Hepatocyte (in vitro differentiated cells): ENCODE measurements around the gene PRR29. TPM values are rescaled to one million over a fixed set of nuclear protein-coding genes. Genes with fewer than 3 reads are reported as not detected.

Experiments used
- DNase-seq: peaks from one replicate; pipeline ENCODE4 v3.0.0-alpha.2; 2016; ENCODE audit warnings: low spot score
- H2AFZ ChIP-seq: fragments of 200-600 bp; sonication (generic); 2 replicates; pipeline ENCODE4 v1.6.0; 2016; ENCODE audit warnings: antibody characterized with exemption, mild to moderate bottlenecking
- H3K27ac ChIP-seq: fragments of 200-600 bp; sonication (generic); 2 replicates; pipeline ENCODE4 v1.5.1; 2016; ENCODE audit warnings: mild to moderate bottlenecking
- H3K27me3 ChIP-seq: fragments of 200-600 bp; sonication (generic); 2 replicates; pipeline ENCODE4 v1.6.1; 2016
- H3K36me3 ChIP-seq: fragments of 200-600 bp; sonication (generic); replicated peaks from 2 replicates; pipeline ENCODE4 v1.5.1; 2016; ENCODE audit warnings: low read depth; ENCODE audit not compliant: insufficient read depth
- H3K4me1 ChIP-seq: fragments of 200-600 bp; sonication (generic); 2 replicates; pipeline ENCODE4 v1.5.1; 2016; ENCODE audit warnings: mild to moderate bottlenecking, moderate library complexity; ENCODE audit not compliant: insufficient read depth
- H3K4me2 ChIP-seq: fragments of 200-600 bp; sonication (generic); 2 replicates; pipeline ENCODE4 v1.6.0; 2016
- H3K4me3 ChIP-seq: fragments of 200-600 bp; sonication (generic); 2 replicates; pipeline ENCODE4 v1.5.1; 2016; ENCODE audit warnings: mild to moderate bottlenecking
- H3K79me2 ChIP-seq: fragments of 200-600 bp; sonication (generic); 2 replicates; pipeline ENCODE4 v1.6.0; 2017; ENCODE audit warnings: mild to moderate bottlenecking
- H3K9me2 ChIP-seq: fragments of 200-600 bp; sonication (generic); replicated peaks from 2 replicates; pipeline ENCODE4 v1.6.0; 2017; ENCODE audit warnings: mild to moderate bottlenecking; ENCODE audit not compliant: insufficient read depth
- H3K9me3 ChIP-seq: fragments of 200-600 bp; sonication (generic); 2 replicates; pipeline ENCODE4 v1.5.1; 2016; ENCODE audit warnings: low read depth, mild to moderate bottlenecking
- H4K20me1 ChIP-seq: fragments of 200-600 bp; sonication (generic); 2 replicates; pipeline ENCODE4 v1.6.0; 2016; ENCODE audit warnings: mild to moderate bottlenecking; ENCODE audit not compliant: insufficient read depth, poor library complexity, severe bottlenecking
- EZH2 ChIP-seq: fragments of 200-600 bp; sonication (generic); IDR thresholded peaks from 2 replicates; pipeline ENCODE4 v1.6.1; 2016; ENCODE audit warnings: antibody characterized with exemption, mild to moderate bottlenecking, borderline replicate concordance
- EZH2phosphoT487 ChIP-seq: fragments of 200-600 bp; sonication (generic); IDR thresholded peaks from one replicate; pipeline ENCODE4 v1.6.1; 2018; ENCODE audit warnings: antibody characterized with exemption, mild to moderate bottlenecking, low read depth, moderate library complexity; ENCODE audit not compliant: unreplicated experiment, severe bottlenecking
- WGBS: methylation state at CpG from one replicate; pipeline ENCODE4 v1.1.6; 2016; ENCODE audit warnings: low lambda C conversion rate; ENCODE audit errors: missing lambda C conversion rate; 5-methylcytosine and 5-hydroxymethylcytosine counted together
- polyA plus RNA-seq: library from polyadenylated mRNA; unstranded; fragments of >200 nt; fragmentation: Nextera tagmentation; extraction: Ambion mirVana; gene quantifications from 2 replicates; pipeline ENCODE4 v1.2.1, GENCODE V29; 2016
- total RNA-seq: library from RNA; depleted of rRNA; stranded (reverse); fragments of >200 nt; gene quantifications from 2 replicates; pipeline ENCODE4 v1.2.3, GENCODE V29; 2014
- TF ChIP-seq, protein P1 (sequence below): fragments of 200-600 bp; sonication (generic); IDR thresholded peaks from 2 replicates; pipeline ENCODE4 v1.5.1; 2016; ENCODE audit warnings: antibody characterized with exemption, mild to moderate bottlenecking; ENCODE audit not compliant: poor library complexity

Gene PRR29
- total and polyA plus RNA-seq, 2 experiments from 2014 or later: 0.13 to 1.4 TPM

GRCh38 chr17:63960430-63960829 lies 37.7 kb upstream of the PRR29 start:
- no peaks in the 10 kb centered on the region for H3K9me2 ChIP-seq
- no peak overlapping the region for H2AFZ ChIP-seq
- peaks cover 3% of the 10 kb centered on the region for H3K27me3 ChIP-seq
- no peaks in the 10 kb centered on the region for H4K20me1 ChIP-seq
- no peaks in the 10 kb centered on the region for H3K9me3 ChIP-seq
- no peaks in the 10 kb centered on the region for H3K4me1 ChIP-seq
- TF ChIP-seq, protein P1, sequence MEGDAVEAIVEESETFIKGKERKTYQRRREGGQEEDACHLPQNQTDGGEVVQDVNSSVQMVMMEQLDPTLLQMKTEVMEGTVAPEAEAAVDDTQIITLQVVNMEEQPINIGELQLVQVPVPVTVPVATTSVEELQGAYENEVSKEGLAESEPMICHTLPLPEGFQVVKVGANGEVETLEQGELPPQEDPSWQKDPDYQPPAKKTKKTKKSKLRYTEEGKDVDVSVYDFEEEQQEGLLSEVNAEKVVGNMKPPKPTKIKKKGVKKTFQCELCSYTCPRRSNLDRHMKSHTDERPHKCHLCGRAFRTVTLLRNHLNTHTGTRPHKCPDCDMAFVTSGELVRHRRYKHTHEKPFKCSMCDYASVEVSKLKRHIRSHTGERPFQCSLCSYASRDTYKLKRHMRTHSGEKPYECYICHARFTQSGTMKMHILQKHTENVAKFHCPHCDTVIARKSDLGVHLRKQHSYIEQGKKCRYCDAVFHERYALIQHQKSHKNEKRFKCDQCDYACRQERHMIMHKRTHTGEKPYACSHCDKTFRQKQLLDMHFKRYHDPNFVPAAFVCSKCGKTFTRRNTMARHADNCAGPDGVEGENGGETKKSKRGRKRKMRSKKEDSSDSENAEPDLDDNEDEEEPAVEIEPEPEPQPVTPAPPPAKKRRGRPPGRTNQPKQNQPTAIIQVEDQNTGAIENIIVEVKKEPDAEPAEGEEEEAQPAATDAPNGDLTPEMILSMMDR: no peak
- no peak for TF ChIP-seq EZH2
- TF ChIP-seq EZH2phosphoT487: no peak
- no peak overlapping the region for H3K4me2 ChIP-seq
- no peak for DNase-seq
- no peaks in the 10 kb centered on the region for H3K36me3 ChIP-seq
- 36% methylated on average over 7 of the region's 7 CpGs for WGBS
- H3K4me3 ChIP-seq: no peak overlapping the region
- no peaks in the 10 kb centered on the region for H3K79me2 ChIP-seq
- H3K27ac ChIP-seq: no peak overlapping the region

GRCh38 chr17:63961355-63962212 lies 36.6 kb upstream of the PRR29 start:
- H3K36me3 ChIP-seq: no peaks in the 10 kb centered on the region
- H3K4me3 ChIP-seq: no peak overlapping the region
- peak overlapping the region; percentile 63 for H3K4me2 ChIP-seq
- no peaks in the 10 kb centered on the region for H3K9me2 ChIP-seq
- no peaks in the 10 kb centered on the region for H4K20me1 ChIP-seq
- no peak overlapping the region for H2AFZ ChIP-seq
- 28% methylated on average over 13 of the region's 37 CpGs for WGBS
- DNase-seq: peak; percentile 80
- no peaks in the 10 kb centered on the region for H3K79me2 ChIP-seq
- TF ChIP-seq, protein P1: no peak
- TF ChIP-seq EZH2phosphoT487 (no peak), EZH2 (no peak)
- no peaks in the 10 kb centered on the region for H3K9me3 ChIP-seq
- H3K27ac ChIP-seq: no peak overlapping the region
- H3K27me3 ChIP-seq: peaks cover 3% of the 10 kb centered on the region
- H3K4me1 ChIP-seq: no peaks in the 10 kb centered on the region

GRCh38 chr17:63962298-63962744 lies 35.8 kb upstream of the PRR29 start:
- no peaks in the 10 kb centered on the region for H3K9me2 ChIP-seq
- H3K27me3 ChIP-seq: peaks cover 3% of the 10 kb centered on the region
- no peaks in the 10 kb centered on the region for H3K4me1 ChIP-seq
- H3K79me2 ChIP-seq: no peaks in the 10 kb centered on the region
- TF ChIP-seq EZH2phosphoT487 (no peak), EZH2 (no peak)
- TF ChIP-seq, protein P1: no peak
- 54% methylated on average over 10 of the region's 10 CpGs for WGBS
- no peak overlapping the region for H2AFZ ChIP-seq
- no peak overlapping the region for H3K4me3 ChIP-seq
- H3K27ac ChIP-seq: no peak overlapping the region
- no peak for DNase-seq
- H4K20me1 ChIP-seq: no peaks in the 10 kb centered on the region
- H3K4me2 ChIP-seq: no peak overlapping the region
- H3K36me3 ChIP-seq: no peaks in the 10 kb centered on the region
- no peaks in the 10 kb centered on the region for H3K9me3 ChIP-seq
